Inferior parietal cortex (tissue), 1 donor: ENCODE data around the gene CHD8.
"Not testable (repeated sequence)": the region's sequence is repeated elsewhere in the genome, so short reads cannot be mapped to it uniquely, and the experiment has no call there.

Experiments used
- DNase-seq: peaks from one replicate; pipeline ENCODE4 v3.0.0-alpha.2; 2016; ENCODE audit errors: extremely low spot score

Gene CHD8

GRCh38 chr14:21436567-21437062 lies 19.3 kb downstream of the CHD8 start:
- peak; percentile 3 for DNase-seq

DNA sequence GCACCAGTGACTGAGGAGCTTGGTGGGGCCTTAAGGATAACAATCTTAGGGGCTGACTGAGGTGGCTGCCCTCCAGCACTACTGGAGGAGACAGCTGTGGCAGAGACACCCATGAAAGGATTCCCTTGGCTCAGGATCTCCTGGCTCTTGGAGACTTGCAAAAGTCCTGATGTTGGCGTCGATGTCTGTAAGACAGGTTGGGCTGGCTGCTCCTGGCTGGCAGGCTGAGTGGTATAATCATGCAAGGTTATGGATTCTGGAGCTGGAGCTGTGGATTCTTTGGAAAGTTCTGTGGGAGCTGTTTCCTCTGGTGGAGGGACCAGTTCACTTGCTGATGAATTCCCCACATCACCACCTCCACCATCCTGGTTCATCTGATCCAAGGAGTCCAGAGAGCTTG lies 24.8 kb downstream of the CHD8 start:
- DNase-seq, result no peak

- DNase-seq, result no peak
Measured at GRCh38 chr14:21428930-21429329, 27.0 kb downstream of the CHD8 start.

DNA sequence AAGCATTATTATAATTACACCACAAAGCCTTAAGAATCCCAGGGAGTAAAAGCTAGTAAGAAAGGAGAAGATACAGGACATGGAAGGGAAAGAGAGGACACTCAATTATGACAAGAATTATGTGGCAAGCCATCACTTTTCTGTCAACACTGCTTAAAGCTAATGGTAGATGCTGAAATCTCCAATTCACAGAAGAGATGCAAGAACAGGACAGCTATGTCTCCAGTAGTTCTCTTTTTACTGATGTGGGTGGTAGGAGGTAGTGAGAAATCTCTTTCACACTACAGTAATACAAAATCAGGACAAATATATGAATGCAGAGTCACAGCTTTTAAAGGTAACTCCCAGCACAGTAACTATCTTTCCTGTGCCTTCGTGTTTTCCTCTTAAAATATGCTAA lies 29.2 kb downstream of the CHD8 start:
- DNase-seq, result no peak

GRCh38 chr14:21419528-21419927 lies 36.4 kb downstream of the CHD8 start:
- no peak for DNase-seq

GRCh38 chr14:21415329-21415728 lies 40.6 kb downstream of the CHD8 start:
- no peak for DNase-seq

DNA sequence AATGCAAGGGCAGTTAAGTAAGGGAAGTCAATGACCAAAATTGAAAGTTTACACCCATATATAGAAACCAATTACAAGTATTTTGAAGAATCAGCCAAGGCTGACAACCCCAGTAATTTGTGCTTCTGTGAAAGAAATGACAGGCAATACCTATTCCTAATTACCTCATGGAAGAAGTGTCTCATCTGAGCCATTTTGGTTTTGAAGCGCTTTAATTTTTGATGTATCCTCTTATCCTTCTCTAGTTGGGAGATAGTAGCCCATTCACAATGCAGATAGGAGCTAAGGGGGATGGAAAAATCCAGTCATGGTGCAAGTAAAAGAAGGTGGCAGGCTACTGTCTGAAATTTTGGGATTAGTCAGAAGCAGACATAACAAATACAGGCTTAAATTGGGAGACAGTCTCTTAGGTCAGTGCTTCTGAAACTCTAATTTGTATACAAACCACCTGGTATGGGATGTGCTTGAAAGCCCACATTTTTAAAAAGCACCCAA lies 41.7 kb downstream of the CHD8 start:
- no peak for DNase-seq

DNA sequence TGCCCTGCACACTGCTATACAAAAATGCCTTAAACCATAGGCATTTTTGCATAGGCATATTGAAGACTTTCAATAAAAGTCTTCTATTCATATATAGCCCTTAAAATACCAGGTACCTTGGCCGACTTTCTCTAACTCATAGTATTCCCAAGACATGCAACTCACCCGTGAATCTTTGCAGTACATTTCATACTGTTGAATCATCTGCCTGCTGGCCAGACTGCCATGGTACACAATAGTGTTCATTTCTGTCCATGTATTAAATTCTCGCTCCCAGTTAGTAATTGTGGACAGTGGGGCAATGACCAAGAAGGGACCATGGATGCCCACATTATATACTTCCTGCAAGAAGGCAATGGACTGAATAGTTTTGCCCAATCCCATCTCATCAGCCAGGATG lies 47.8 kb downstream of the CHD8 start:
- DNase-seq, result no peak

DNA sequence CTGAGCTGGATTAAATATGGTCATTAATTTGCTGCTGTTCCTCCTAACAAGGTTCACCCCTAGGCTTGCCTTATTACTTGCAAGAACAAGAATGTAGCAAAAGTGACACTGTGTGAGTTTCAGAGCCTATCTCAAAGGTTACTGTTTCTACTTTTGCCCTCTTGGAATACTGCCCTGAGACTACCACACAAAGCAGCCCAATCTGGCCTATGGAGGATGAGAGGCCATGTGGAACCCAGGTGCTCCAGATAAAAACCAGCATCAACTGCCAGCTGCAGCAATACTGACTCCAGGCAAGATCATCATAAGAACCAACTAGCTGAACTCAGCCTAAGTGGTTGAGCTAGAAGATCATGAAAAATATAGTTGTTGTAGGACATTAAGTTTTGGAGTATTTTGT lies 49.7 kb downstream of the CHD8 start:
- DNase-seq, result no peak

GRCh38 chr14:21405097-21405496 lies 50.8 kb downstream of the CHD8 start:
- DNase-seq, result no peak

GRCh38 chr14:21399311-21399870 lies 56.5 kb downstream of the CHD8 start:
- DNase-seq, result no peak

- no peak for DNase-seq
Measured at GRCh38 chr14:21398901-21399300, 57.0 kb downstream of the CHD8 start.

- no peak for DNase-seq
Measured at GRCh38 chr14:21395450-21395849, 60.5 kb downstream of the CHD8 start.

DNA sequence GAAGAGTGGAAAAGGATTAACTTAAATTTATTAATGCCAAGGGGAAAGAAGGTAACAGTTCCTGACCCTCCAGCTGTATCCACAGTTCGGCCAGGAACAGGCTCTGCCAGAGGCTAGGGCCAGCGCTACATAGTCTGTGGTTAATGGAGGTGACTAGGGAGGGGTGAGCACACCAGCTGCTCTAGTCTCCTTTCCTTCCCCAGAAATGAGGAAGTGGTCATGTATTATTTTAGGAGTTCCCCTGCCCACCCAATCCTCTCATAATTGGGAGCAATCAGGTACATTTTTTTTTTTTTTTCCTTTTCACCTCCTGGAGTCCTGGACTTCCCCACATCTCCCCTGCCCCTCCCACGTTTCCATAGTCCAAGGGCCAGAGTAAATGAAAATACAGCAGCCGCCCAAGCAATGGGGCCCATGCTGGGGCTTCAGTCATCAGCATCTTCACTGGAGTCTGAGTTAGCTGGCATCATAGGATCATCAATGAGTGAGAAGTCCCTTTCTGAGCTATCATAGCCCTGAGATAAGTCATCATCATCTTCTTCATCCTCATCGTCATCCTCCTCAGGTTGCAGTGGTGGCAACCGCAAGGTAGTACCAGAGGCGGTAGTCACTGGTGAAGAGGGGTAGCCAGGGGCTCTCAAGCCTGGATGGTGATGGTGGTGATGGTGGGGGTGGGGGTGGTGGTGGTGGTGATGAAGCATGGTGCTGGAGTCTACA lies 70.6 kb downstream of the CHD8 start:
- DNase-seq, result no peak

GRCh38 chr14:21384494-21384851 lies 71.5 kb downstream of the CHD8 start:
- DNase-seq, result no peak

- DNase-seq, result peak; percentile 93
Measured at GRCh38 chr14:21383848-21384493, 72.0 kb downstream of the CHD8 start, which contains the start of gene SUPT16H. Gene SUPT16H (minus strand): TSS chr14:21384019. CDS start chr14:21383927, 92 bp downstream.

DNA sequence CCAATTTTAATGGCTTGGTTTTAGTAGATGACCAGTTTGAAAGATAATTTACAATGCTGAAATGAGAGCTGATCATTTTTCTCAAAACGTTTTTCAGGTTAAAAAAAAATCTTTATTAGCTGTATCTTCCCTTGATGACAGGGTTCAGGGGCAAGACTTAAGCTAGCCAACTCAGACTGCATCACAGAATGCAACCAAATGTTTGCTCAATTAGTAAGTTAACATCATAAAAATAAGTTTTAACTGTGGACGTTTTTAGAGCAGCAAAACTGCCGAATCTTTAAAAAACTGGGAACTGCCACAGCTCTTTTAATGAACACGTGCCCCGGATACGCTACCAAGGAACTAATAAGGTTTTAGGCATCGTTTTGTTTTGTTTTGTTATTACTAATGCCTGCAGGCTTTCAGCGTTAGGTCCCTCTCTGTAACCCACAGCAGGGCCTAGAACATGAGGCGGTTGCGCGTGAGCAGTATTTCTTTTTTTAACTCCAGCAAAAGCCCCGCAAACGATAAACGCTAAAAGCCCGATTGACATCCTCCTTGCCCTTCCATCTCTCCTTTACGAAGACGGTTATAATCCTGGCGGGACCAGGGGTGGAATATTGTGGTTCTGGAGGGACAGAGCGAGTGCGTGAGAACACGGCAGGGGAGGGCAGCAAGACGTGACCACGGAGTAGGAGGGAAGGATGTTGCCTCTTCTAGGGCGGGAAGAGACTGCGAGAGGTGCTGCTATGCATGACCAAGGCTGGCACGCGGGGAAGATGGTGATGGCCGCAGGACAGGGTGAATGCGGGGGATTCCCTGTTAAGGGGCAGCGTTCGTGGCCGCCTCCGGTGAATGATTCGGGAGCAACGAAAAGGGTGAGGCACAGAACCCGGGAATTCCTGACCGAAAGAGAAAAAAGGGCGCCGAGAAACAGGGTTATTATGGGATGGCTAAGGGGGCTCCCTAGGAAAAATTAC lies 72.8 kb downstream of the CHD8 start:
- peak; percentile 20 for DNase-seq

DNA sequence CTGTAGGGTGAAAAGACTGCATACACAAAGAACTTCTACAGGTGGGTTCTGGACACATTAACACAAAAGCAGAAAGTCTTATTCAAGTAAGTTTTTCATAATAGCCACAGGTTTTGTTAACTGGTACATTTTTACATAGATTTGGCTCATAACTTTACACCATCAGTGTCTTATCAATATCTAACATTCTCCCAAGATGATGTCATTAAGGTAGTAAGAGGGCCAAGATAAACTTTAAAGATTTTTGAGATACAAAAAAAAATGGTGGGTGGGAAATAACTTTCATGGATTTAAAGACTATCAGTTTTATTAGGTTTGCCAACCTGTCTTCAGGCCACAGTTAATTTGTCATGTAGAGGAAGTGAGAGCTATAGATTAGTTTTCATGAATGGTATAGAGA lies 73.8 kb downstream of the CHD8 start:
- no peak for DNase-seq

DNA sequence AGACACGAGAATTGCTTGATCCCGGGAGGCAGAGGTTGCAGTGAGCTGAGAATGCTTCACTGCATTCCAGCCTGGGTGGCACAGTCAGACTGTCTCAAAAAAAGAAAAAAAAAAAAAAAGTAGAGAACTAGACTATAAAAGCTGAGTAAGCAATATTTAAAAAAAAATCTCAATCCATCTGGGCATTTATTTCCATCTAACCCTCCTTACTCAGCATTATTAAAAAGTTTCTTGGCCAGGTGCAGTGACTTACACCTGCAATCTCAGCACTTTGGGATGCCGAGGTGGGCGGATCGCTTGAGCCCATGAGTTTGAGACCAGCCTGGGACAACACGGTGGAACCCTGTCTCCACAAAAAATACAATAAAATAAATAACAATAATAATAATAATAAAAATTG lies 76.6 kb downstream of the CHD8 start:
- no peak for DNase-seq

GRCh38 chr14:21373980-21374379 lies 81.9 kb downstream of the CHD8 start:
- DNase-seq, result no peak

DNA sequence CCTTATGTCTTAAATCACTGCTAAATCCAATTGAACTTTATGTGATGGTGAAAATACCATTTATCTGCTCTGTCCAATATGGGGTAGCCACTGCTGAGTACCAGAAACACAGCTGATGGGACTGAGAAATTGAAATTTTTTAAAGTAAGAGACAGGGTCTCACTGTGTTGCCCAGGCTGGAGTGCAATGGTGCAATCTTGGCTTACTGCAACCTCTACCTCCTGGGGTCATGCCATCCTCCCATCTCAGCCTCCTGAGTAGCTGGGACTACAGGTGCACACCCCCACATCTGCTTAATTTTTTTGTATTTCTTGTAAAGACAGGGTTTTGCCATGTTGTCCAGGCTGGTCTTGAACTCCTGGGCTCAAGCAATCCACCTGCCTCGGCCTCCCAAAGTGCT lies 83.1 kb downstream of the CHD8 start:
- not testable (repeated sequence) for DNase-seq
